Loucy (cell line): ENCODE data around the gene NRGN.

ENCODE experiments used
- CTCF ChIP-seq: fragments of 200-600 bp; sonication (generic); conservative IDR thresholded peaks from 2 replicates; pipeline ENCODE4 v1.5.1; 2014; ENCODE audit warnings: mild to moderate bottlenecking, antibody characterized with exemption, low read length
- EZH2phosphoT487 ChIP-seq: fragments of 200-600 bp; IDR thresholded peaks from 2 replicates; pipeline ENCODE4 v1.6.1; 2018; ENCODE audit warnings: antibody characterized with exemption, mild to moderate bottlenecking, moderate library complexity, borderline replicate concordance

GRCh38 chr11:124728134-124728533 lies 11.6 kb upstream of the NRGN start:
- TF ChIP-seq CTCF: no peak
- no peak for TF ChIP-seq EZH2phosphoT487
